OCI-LY1 (cell line): ENCODE data around the gene ACR.

Experiments used
- H2AFZ ChIP-seq: fragments of 200-600 bp; sonication (generic), shearing (Covaris generic); 2 replicates; pipeline ENCODE4 v1.6.0; 2014; ENCODE audit warnings: antibody characterized with exemption, mild to moderate bottlenecking, low read length
- H3F3A ChIP-seq: fragments of 200-600 bp; sonication (generic), shearing (Covaris generic); 2 replicates; pipeline ENCODE4 v1.6.0; 2014; ENCODE audit warnings: mild to moderate bottlenecking, antibody characterized with exemption, low read length, moderate library complexity; ENCODE audit not compliant: insufficient read depth
- H3K27ac ChIP-seq: fragments of 200-600 bp; sonication (generic); 2 replicates; pipeline ENCODE4 v1.5.1; 2014; ENCODE audit warnings: low read length, mixed run types, mild to moderate bottlenecking, low read depth; ENCODE audit not compliant: poor library complexity, severe bottlenecking
- H3K27me3 ChIP-seq: fragments of 200-600 bp; sonication (generic); 2 replicates; pipeline ENCODE4 v1.6.0; 2014; ENCODE audit warnings: antibody characterized with exemption, mild to moderate bottlenecking, low read length, moderate library complexity; ENCODE audit not compliant: insufficient read depth
- H3K36me3 ChIP-seq: fragments of 200-600 bp; sonication (generic); 2 replicates; pipeline ENCODE4 v1.6.1; 2014; ENCODE audit warnings: mild to moderate bottlenecking, antibody characterized with exemption, low read length, moderate library complexity, mixed read lengths; ENCODE audit not compliant: insufficient read depth
- H3K4me1 ChIP-seq: fragments of 200-600 bp; sonication (generic); 2 replicates; pipeline ENCODE4 v1.5.1; 2014; ENCODE audit warnings: mild to moderate bottlenecking, low read length, moderate library complexity; ENCODE audit not compliant: insufficient read depth, severe bottlenecking
- H3K4me2 ChIP-seq: fragments of 200-600 bp; sonication (generic), shearing (Covaris generic); 2 replicates; pipeline ENCODE4 v1.6.1; 2014; ENCODE audit warnings: low read length
- H3K4me3 ChIP-seq: fragments of 200-600 bp; sonication (generic); 2 replicates; pipeline ENCODE4 v1.5.1; 2014; ENCODE audit warnings: low read length, low read depth, mild to moderate bottlenecking, mixed read lengths; ENCODE audit not compliant: poor library complexity, severe bottlenecking
- H3K79me2 ChIP-seq: fragments of 200-600 bp; shearing (Covaris generic); 2 replicates; pipeline ENCODE4 v1.6.1; 2016; ENCODE audit warnings: mixed run types, low read length, mixed read lengths; ENCODE audit not compliant: insufficient read depth
- H3K9ac ChIP-seq: fragments of 200-600 bp; sonication (generic), shearing (Covaris generic); 2 replicates; pipeline ENCODE4 v1.6.1; 2014; ENCODE audit warnings: mild to moderate bottlenecking, low read length, mixed read lengths
- H3K9me2 ChIP-seq: fragments of 200-600 bp; sonication (generic), shearing (Covaris generic); 2 replicates; pipeline ENCODE4 v1.6.1; 2014; ENCODE audit warnings: low read depth, mild to moderate bottlenecking, low read length, mixed read lengths
- H3K9me3 ChIP-seq: fragments of 200-600 bp; shearing (Covaris generic); 2 replicates; pipeline ENCODE4 v1.6.1; 2014; ENCODE audit warnings: low read length, mixed read lengths
- H4K20me1 ChIP-seq: fragments of 200-600 bp; sonication (generic), shearing (Covaris generic); 2 replicates; pipeline ENCODE4 v1.6.0; 2016; ENCODE audit warnings: mild to moderate bottlenecking, low read length; ENCODE audit not compliant: insufficient read depth
- CTCF ChIP-seq: fragments of 200-600 bp; sonication (generic), shearing (Covaris generic); IDR thresholded peaks from 2 replicates; pipeline ENCODE4 v1.5.1; 2017; ENCODE audit warnings: mild to moderate bottlenecking, antibody characterized with exemption, low read length, moderate library complexity, mixed read lengths
- EZH2 ChIP-seq: fragments of 200-600 bp; sonication (generic), shearing (Covaris generic); IDR thresholded peaks from 2 replicates; pipeline ENCODE4 v1.8.0; 2017; ENCODE audit warnings: borderline replicate concordance, mixed run types, mild to moderate bottlenecking, antibody characterized with exemption, low read length, moderate library complexity, mixed read lengths

Gene ACR

DNA sequence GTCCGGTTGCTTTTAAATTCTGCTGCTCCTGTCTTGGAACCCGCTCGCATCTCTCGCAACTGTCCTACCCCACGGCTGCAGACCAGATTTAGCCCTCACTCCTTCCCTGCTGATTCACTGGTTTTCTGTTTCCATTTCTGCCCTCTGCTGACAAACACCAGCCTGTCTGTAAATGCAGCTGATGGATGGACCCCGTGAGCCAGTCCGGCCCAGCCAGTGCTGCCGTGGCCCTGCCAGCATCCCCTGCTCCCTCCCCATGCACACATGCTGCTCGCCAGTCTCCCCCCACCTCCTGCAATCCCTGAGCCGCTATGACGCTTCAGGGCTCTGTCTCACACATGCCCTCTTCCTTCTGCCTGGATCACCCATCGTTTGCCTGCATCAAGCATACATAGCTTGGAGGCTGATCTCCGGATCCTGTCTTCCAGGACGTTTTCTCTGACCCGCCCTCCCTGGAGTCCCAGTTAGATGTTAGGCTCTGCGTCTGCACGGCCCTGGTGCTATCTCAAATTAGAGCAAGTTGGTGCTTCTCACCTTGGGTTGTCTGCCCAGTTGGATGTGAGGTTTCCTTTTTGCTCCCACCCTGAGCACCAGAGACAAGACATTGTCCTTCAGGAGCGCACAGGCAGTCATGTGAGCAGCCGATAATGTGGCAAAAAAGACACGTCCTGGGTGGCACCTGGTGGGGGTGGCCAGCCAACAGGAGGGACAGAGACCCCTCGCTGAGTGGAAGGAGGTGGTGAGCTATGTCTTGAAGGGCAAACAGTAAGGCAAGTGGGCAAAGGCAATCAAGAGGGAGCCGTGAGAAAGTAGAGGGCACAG is 4.3 kb upstream of the ACR start:
- Histone ChIP-seq H3K9ac (no peak overlapping the region), H3K36me3 (no peaks in the 10 kb centered on the region), H3K9me2 (no peaks in the 10 kb centered on the region), H3K79me2 (no peaks in the 10 kb centered on the region), H3K4me3 (no peak overlapping the region), H2AFZ (no peak overlapping the region), H3F3A (no peaks in the 10 kb centered on the region), H3K27ac (no peak overlapping the region), H3K27me3 (no peaks in the 10 kb centered on the region; the same call in 1 of the 2 replicates), H3K4me1 (peaks cover 10% of the 10 kb centered on the region), H3K9me3 (no peaks in the 10 kb centered on the region), H4K20me1 (no peaks in the 10 kb centered on the region), H3K4me2 (no peak overlapping the region)
- no peak for TF ChIP-seq CTCF
- TF ChIP-seq EZH2: no peak

DNA sequence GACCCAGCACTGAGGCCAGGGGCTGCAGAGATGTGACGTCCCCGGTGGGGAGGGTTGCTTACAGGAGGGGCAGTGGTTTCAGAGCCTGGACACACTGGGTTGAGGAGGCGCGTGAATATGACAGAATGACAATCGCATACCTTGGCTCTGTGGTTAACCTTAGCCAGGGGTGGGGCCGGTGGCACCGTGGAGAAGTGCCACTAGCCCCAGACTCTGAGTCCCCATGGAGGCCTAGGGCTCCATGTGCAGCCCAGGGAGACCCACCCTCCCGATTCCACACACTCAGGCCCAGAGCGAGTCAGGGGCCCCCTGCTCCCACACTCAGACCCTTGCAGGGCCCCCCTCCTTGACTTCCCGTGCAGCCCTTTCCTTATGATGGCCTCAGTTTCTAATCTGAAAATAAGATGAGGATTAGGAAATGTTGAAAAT is 3.6 kb upstream of the ACR start:
- Histone ChIP-seq H3K9ac (no peak overlapping the region), H3K4me1 (peaks cover 10% of the 10 kb centered on the region), H3K27me3 (no peaks in the 10 kb centered on the region; the same call in 1 of the 2 replicates), H3K27ac (no peak overlapping the region), H2AFZ (no peak overlapping the region), H3F3A (no peaks in the 10 kb centered on the region), H3K9me2 (no peaks in the 10 kb centered on the region), H3K36me3 (no peaks in the 10 kb centered on the region), H3K4me2 (no peak overlapping the region), H3K9me3 (no peaks in the 10 kb centered on the region), H3K4me3 (no peak overlapping the region), H4K20me1 (no peaks in the 10 kb centered on the region), H3K79me2 (no peaks in the 10 kb centered on the region)
- TF ChIP-seq EZH2 (no peak), CTCF (no peak)

GRCh38 chr22:50734986-50735738 is 2.8 kb upstream of the ACR start:
- no peak overlapping the region for H3K4me3 ChIP-seq
- no peaks in the 10 kb centered on the region for H3K9me3 ChIP-seq
- no peaks in the 10 kb centered on the region; the same call in 1 of the 2 replicates for H3K27me3 ChIP-seq
- H3K9me2 ChIP-seq: no peaks in the 10 kb centered on the region
- H3F3A ChIP-seq: no peaks in the 10 kb centered on the region
- H3K9ac ChIP-seq: no peak overlapping the region
- no peak for TF ChIP-seq EZH2
- TF ChIP-seq CTCF: no peak
- peaks cover 10% of the 10 kb centered on the region for H3K4me1 ChIP-seq
- no peaks in the 10 kb centered on the region for H4K20me1 ChIP-seq
- H3K4me2 ChIP-seq: no peak overlapping the region
- no peak overlapping the region for H2AFZ ChIP-seq
- H3K36me3 ChIP-seq: no peaks in the 10 kb centered on the region
- H3K79me2 ChIP-seq: no peaks in the 10 kb centered on the region
- no peak overlapping the region for H3K27ac ChIP-seq
